K562 (cell line): ENCODE measurements around the gene CADM2. TPM values are rescaled to one million over a fixed set of nuclear protein-coding genes. Genes with fewer than 3 reads are reported as not detected.

Experiments used
- ATAC-seq: fragments of 200-7000 bp; cut with Tn5 transposase; 3 replicates; pipeline ENCODE4 v1.9.1; 2020; ENCODE audit warnings: moderate library complexity
- BruUV-seq: library from RNA; stranded (reverse); fragments of 400-500 nt; replicated peaks from 2 replicates; lab custom pipeline; 2021; lab: Mats Ljungman, UMichigan
- CTCF ChIA-PET: fragments of 300-600 bp; formaldehyde crosslinking; extraction: SDS; loops from one replicate; lab custom pipeline; 2021; ENCODE audit warnings: low intra/inter-chr PET ratio; lab: Yijun Ruan, JAX
- POLR2A ChIA-PET: fragments of 300-600, 350-650 bp; sonication (Branson Sonifier 250); formaldehyde crosslinking; extraction: SDS; loops from one replicate; lab custom pipeline; 2021; ENCODE audit warnings: antibody characterized with exemption, inconsistent platforms; lab: Yijun Ruan, JAX
- DNase-seq, 4 experiments: peaks; one replicate each; pipeline versions ENCODE4 v3.0.0 to v3.0.0-alpha.2; 2011 to 2018; ENCODE audit warnings: low spot score in 3 of 4, mixed read lengths in 3 of 4; ENCODE audit errors: extremely low read depth in 1 of 4
- FAIRE-seq: peaks from 2 replicates; lab custom pipeline; 2011; peaks lifted over from hg19 to GRCh38; lab: Jason Lieb, UNC
- H2AFZ ChIP-seq: 2 replicates; pipeline ENCODE4 v1.6.0; 2011; ENCODE audit warnings: low read depth, low read length, control low read depth, inconsistent platforms
- H3K27ac ChIP-seq: fragments of 200-600 bp; 3 replicates; pipeline ENCODE4 v1.8.0; 2011; ENCODE audit warnings: low read depth, mild to moderate bottlenecking, control low read depth, inconsistent platforms, low read length, moderate library complexity, mixed read lengths; ENCODE audit errors: extremely low read depth
- H3K27me3 ChIP-seq, 2 experiments: fragments of 300-600 bp in 1 of 2; 2 replicates in 1 of 2; 3 replicates in 1 of 2; pipeline versions ENCODE4 v1.6.0 to v1.8.0; 2011; ENCODE audit warnings: inconsistent platforms in 2 of 2, low read length in 2 of 2, mild to moderate bottlenecking in 1 of 2, mixed read lengths in 1 of 2, moderate library complexity in 1 of 2; ENCODE audit not compliant: control insufficient read depth in 2 of 2, insufficient read depth in 2 of 2
- H3K36me3 ChIP-seq: fragments of 300-600 bp; 3 replicates; pipeline ENCODE4 v1.8.0; 2011; ENCODE audit warnings: mild to moderate bottlenecking, low read length, inconsistent platforms; ENCODE audit not compliant: control insufficient read depth, insufficient read depth
- H3K4me1 ChIP-seq, 2 experiments: fragments of 200-600 bp in 1 of 2; replicated peaks in 1 of 2; 2 replicates in 1 of 2; 3 replicates in 1 of 2; pipeline versions ENCODE4 v1.5.1 to v1.8.0; 2011; ENCODE audit warnings: inconsistent platforms in 2 of 2, low read length in 2 of 2, mild to moderate bottlenecking in 1 of 2, mixed read lengths in 1 of 2, moderate library complexity in 1 of 2; ENCODE audit not compliant: control insufficient read depth in 2 of 2, insufficient read depth in 2 of 2
- H3K4me2 ChIP-seq: 2 replicates; pipeline ENCODE4 v1.6.1; 2011; ENCODE audit warnings: low read length, control low read depth, inconsistent platforms, mixed read lengths; ENCODE audit not compliant: insufficient read depth
- H3K4me3 ChIP-seq: fragments of 200-600 bp; sonication (generic), shearing (Covaris generic); 2 replicates; pipeline ENCODE4 v1.5.1; 2016; ENCODE audit warnings: control low read depth, inconsistent platforms
- H3K79me2 ChIP-seq: fragments of 200-600 bp; 3 replicates; pipeline ENCODE4 v1.8.0; 2011; ENCODE audit warnings: low read length, inconsistent platforms; ENCODE audit not compliant: control insufficient read depth, insufficient read depth
- H3K9ac ChIP-seq, 2 experiments: 2 replicates each; pipeline versions ENCODE4 v1.6.0 to v1.6.1; 2011; ENCODE audit warnings: low read depth in 2 of 2, low read length in 2 of 2, control low read depth in 1 of 2, inconsistent platforms in 1 of 2, mild to moderate bottlenecking in 1 of 2, mixed read lengths in 1 of 2; ENCODE audit not compliant: insufficient read depth in 1 of 2
- H3K9me1 ChIP-seq: one replicate; pipeline ENCODE4 v1.6.0; 2011; ENCODE audit warnings: inconsistent platforms, mild to moderate bottlenecking, low read length, moderate library complexity; ENCODE audit not compliant: control insufficient read depth, insufficient read depth
- H3K9me3 ChIP-seq: replicated peaks from 2 replicates; pipeline ENCODE4 v1.5.1; 2011; ENCODE audit warnings: low read depth, low read length, inconsistent platforms; ENCODE audit not compliant: control insufficient read depth, insufficient read depth
- H4K20me1 ChIP-seq: replicated peaks from 2 replicates; pipeline ENCODE4 v1.6.1; 2011; ENCODE audit warnings: low read length, inconsistent platforms, mixed read lengths; ENCODE audit not compliant: control insufficient read depth, insufficient read depth
- MTA2 ChIP-seq: fragments of 450-650 bp; IDR thresholded peaks from 2 replicates; pipeline ENCODE4 v1.6.1; 2016; ENCODE audit warnings: low read depth
- ZNF41 ChIP-seq: fragments of 250-450 bp; sonication (Bioruptor Pico); conservative IDR thresholded peaks from 2 replicates; pipeline ENCODE4 v1.4.0; 2020; ENCODE audit warnings: mild to moderate bottlenecking
- WGBS: fragments of 100-300 bp; shearing (Covaris generic); methylation state at CpG from one replicate; pipeline ENCODE4 v1.1.6; 2016; ENCODE audit warnings: low coverage, mixed read lengths; ENCODE audit not compliant: insufficient coverage; ENCODE audit errors: missing lambda C conversion rate; 5-methylcytosine and 5-hydroxymethylcytosine counted together
- in situ Hi-C: fragments of 300-500 bp; cut with MboI; formaldehyde crosslinking; loops from 4 replicates; pipeline ENCODE4 v1.15.0; 2018; ENCODE audit warnings: inconsistent platforms, mixed read lengths
- intact Hi-C: fragments of 100-400 bp; cut with micrococcal nuclease; formaldehyde crosslinking; loops from 2 replicates; pipeline ENCODE4 v1.14.2; 2022
- polyA plus RNA-seq, 8 experiments: library from polyadenylated mRNA; depleted of rRNA in 4 of 8; stranded (reverse) in 5 of 8; unstranded in 3 of 8; fragments of >200 nt; fragmentation: Nextera tagmentation in 2 of 8; fragmentation: Illumina TruSeq in 1 of 8; extraction: Ambion mirVana in 2 of 8; extraction: Trizol in 1 of 8; gene quantifications; 2 replicates each; pipeline versions ENCODE4 v1.2.1 to v1.2.3, GENCODE V29; 2011 to 2014; ENCODE audit warnings: inconsistent platforms in 1 of 8, missing spikeins in 1 of 8
- total RNA-seq, 7 experiments: library from RNA; depleted of rRNA in 6 of 7; stranded (reverse); fragments of >200 nt in 6 of 7; fragmentation: Illumina TruSeq in 2 of 7; extraction: Trizol in 2 of 7; gene quantifications; 2 replicates each; pipeline versions ENCODE4 v1.2.1 to v1.2.3, GENCODE V29; 2011 to 2021; ENCODE audit warnings: low replicate concordance in 1 of 7
- TF ChIP-seq, protein P1 (sequence below): sonication (generic); formaldehyde crosslinking; IDR thresholded peaks from 2 replicates; pipeline ENCODE4 v1.5.0; 2020; ENCODE audit warnings: missing genetic modification reagents
- TF ChIP-seq, protein P2 (sequence below): fragments of 200-800 bp; sonication (Bioruptor generic); IDR thresholded peaks from 2 replicates; pipeline ENCODE4 v1.6.1; 2017; ENCODE audit warnings: missing genetic modification characterization, missing compliant biosample characterization

CADM2 gene
- total and polyA plus RNA-seq, 9 of the 15 experiments (the other 6 are each of a cell fraction or from before 2014, with no cell fraction given), result 0.11 to 3.2 (median 0.95) TPM

DNA sequence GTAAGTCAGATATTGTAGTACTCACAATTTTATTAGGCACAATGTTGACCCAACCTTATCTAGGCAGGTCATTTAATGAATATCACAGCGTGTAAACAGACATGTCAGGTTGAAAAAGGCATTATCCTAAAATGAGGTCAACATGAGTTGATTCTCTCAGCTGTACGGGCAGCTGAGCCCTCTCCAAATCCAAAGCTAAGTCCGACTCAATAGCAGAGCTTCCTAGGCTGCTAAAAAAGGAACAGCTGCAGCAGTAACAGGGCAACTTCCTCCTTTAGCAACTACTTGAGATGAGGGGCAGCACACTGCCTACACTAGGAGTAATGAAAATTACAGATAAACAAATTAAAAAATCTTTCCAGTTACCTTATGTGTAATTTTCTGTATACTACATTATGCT, 189.2 kb downstream of the CADM2 start:
- intact Hi-C loops, result no loop called here
- ChIA-PET CTCF (no interaction called here), POLR2A (no interaction called here)
- H2AFZ ChIP-seq, result no peak overlapping the region
- no peaks in the 10 kb centered on the region for H3K36me3 ChIP-seq
- no peaks in the 10 kb centered on the region for H3K4me1 ChIP-seq
- H4K20me1 ChIP-seq, result no peaks in the 10 kb centered on the region
- H3K4me2 ChIP-seq, result no peak overlapping the region
- no peaks in the 10 kb centered on the region for H3K27me3 ChIP-seq
- TF ChIP-seq, protein P1, sequence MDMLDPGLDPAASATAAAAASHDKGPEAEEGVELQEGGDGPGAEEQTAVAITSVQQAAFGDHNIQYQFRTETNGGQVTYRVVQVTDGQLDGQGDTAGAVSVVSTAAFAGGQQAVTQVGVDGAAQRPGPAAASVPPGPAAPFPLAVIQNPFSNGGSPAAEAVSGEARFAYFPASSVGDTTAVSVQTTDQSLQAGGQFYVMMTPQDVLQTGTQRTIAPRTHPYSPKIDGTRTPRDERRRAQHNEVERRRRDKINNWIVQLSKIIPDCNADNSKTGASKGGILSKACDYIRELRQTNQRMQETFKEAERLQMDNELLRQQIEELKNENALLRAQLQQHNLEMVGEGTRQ (CRISPR knock-in tag), result no peak
- TF ChIP-seq ZNF41 (CRISPR knock-in tag), result no peak
- TF ChIP-seq, protein P2, sequence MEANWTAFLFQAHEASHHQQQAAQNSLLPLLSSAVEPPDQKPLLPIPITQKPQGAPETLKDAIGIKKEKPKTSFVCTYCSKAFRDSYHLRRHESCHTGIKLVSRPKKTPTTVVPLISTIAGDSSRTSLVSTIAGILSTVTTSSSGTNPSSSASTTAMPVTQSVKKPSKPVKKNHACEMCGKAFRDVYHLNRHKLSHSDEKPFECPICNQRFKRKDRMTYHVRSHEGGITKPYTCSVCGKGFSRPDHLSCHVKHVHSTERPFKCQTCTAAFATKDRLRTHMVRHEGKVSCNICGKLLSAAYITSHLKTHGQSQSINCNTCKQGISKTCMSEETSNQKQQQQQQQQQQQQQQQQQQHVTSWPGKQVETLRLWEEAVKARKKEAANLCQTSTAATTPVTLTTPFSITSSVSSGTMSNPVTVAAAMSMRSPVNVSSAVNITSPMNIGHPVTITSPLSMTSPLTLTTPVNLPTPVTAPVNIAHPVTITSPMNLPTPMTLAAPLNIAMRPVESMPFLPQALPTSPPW (CRISPR knock-in tag), result no peak
- no peak for TF ChIP-seq MTA2
- TF ChIP-seq, all 486 proteins: peak for 0
- no peaks in the 10 kb centered on the region for H3K9me1 ChIP-seq
- no TSS peak for BruUV-seq
- H3K9me3 ChIP-seq, result no peaks in the 10 kb centered on the region
- FAIRE-seq (no peak), DNase-seq (no peak), ATAC-seq (no peak)
- in situ Hi-C loops, result no loop called here
- no peaks in the 10 kb centered on the region for H3K79me2 ChIP-seq
- H3K4me3 ChIP-seq, result no peak overlapping the region
- no peak overlapping the region for H3K9ac ChIP-seq
- WGBS, result 0% methylated on average over 3 of the region's 3 CpGs
- no peak overlapping the region for H3K27ac ChIP-seq
